ENCODE results near the gene GTPBP6.
"Not testable (repeated sequence)": the region's sequence is repeated elsewhere in the genome, so short reads cannot be mapped to it uniquely, and the experiment has no call there.

Gene GTPBP6

DNA sequence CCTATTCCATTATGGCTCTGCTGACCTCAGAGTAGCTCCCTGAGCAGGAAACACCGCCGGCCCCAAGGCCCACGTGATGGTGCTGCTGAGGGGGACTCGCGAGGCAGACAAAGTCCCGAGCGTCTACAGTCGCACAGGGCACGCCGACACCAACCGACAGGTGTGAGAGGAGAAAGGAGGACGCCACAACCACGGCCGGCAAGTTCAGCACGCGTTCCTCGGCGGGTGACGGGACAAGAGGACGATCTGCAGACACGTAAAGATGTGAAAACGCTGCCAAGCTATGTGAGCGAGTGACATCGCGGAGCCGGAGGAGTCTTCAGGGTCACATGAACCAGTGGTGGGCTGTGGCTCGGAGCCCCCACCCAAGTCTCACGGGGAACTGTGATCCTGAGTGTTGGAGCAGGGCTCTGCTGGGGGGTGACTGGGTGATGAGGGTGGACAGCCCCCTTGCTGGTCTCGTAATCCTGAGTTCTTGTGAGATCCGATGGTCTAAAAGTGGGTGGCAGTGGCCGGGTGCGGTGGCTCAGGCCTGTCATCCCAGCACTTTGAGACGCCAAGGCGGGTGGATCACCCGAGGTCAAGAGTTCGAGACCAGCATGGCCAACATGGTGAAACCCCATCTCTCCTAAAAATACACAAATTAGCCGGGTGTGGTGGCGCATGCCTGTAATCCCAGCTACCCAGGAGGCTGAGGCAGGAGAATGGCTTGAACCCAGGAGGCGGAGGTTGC, 34.2 kb upstream of the GTPBP6 start:
- no peak for DNase-seq
- in situ Hi-C loops (cut with MboI; ENCODE audit: low pct_unique_long_range_greater_than_20kb, low sequenced_read_pairs) = no loop called here

DNA sequence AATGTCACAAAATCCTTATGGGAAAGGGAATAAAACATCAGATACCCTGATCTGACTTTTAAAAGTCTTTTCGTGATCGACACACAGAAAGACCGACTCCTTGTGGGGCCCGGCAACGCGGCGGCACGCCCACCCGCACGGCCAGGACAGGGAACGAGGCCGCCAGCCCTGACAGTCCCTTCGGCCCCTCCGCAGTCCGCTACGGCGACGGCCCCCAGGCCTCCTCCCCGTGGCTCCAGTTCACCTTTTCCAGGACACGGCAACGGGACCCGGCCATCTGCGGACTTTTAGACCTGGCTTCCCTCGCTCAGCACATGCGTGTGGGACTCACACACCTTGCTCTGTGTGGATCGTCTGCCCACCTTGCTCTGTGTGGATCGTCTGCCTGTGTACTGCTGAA, 33.6 kb upstream of the GTPBP6 start:
- no peak for DNase-seq
- in situ Hi-C loops (cut with MboI; ENCODE audit: low pct_unique_long_range_greater_than_20kb, low sequenced_read_pairs) = no loop called here

DNA sequence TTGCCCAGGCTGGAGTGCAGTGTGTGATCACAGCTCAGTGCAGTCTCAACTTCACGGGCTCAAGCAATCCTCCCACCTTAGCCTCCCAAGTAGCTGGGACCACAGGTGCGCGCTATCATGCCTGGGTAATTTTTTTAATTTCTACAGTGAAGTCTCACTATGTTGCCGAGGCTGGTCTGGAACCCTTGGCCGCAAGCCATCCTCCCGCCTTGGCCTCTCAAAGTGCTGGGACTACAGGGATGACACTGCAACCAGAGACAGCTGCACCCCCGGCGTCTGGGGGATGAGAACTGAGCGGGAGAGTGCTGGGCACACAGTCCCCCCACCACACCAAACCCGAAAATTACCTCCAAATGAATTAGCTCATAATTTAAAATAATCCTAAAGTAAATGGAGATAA, 33.1 kb upstream of the GTPBP6 start:
- DNase-seq = no peak
- in situ Hi-C loops (cut with MboI; ENCODE audit: low pct_unique_long_range_greater_than_20kb, low sequenced_read_pairs) = no loop called here

DNA sequence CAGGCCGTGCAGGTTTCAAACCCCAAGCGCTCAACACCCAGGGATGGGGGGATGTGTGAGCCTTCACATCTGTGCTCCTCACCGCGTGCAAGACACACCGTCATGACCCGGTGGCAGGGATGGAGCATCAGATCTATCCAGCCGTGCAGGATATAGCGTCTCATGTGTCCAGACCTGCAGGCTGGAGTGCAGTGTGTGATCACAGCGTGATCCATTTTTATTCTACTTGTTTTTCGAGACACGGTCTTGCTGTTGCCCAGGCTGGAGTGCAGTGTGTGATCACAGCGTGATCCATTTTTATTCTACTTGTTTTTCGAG, 32.7 kb upstream of the GTPBP6 start:
- DNase-seq; in situ Hi-C loops (cut with MboI; ENCODE audit: low pct_unique_long_range_greater_than_20kb, low sequenced_read_pairs): not testable (repeated sequence)

DNA sequence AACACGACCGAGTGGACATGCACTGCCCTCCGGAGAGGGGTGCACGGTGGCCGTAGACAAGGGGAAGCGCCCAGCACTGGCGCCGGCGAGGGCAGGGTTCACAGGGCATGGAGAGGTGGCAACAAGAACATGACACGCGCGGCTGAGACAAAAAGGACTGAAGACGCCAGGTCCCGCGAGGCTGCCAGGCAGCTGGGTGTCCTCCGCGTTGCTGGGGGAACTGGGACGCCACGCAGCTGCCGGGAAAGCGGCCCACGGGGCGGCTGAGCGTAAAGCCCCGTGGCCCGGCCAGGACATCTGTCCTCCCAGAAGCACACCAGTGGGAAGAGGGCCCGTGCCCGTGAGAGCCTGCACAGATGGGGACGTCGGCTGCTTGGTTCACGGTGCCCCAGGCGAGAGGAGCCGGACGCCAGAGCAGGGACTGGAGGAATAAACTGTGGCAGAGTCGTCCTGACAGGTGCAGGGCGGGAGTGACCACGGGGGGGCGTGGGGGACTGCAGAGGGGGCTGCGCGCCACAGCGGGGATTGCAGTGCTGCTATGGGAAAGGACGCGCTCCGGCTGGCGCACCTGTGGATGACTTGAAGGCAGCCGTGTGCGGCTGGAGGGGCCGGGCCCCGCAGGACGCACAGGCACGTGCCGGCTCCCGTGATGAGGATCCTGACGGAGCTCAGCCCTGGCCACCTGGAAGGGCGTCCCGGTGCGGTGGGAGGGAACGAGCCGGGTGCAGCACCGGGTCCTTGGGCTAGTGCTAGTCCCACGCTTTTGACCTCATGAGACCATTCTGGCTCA, 32.1 kb upstream of the GTPBP6 start:
- in situ Hi-C loops (cut with MboI; ENCODE audit: low pct_unique_long_range_greater_than_20kb, low sequenced_read_pairs) = no loop called here
- no peak for DNase-seq

DNA sequence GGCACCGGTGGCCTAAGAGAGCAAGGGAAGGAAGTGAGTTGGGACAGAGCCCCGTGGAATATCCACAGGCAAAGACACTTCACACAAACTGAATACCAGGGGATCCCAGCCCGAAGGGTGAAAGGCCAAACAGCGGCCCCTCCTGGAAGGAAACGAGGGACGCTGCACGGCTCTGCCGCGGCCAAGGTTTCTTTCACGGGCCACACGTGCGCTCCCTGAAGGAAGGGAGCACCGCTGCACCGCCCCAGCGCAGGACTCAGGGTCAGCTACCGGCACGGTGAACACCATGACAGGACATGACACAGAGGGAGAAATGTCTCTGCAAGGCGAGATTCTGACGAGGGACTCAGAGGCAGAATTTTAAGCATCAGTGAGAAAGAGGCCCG, 31.5 kb upstream of the GTPBP6 start:
- in situ Hi-C loops (cut with MboI; ENCODE audit: low pct_unique_long_range_greater_than_20kb, low sequenced_read_pairs) = no loop called here
- DNase-seq = no peak

DNA sequence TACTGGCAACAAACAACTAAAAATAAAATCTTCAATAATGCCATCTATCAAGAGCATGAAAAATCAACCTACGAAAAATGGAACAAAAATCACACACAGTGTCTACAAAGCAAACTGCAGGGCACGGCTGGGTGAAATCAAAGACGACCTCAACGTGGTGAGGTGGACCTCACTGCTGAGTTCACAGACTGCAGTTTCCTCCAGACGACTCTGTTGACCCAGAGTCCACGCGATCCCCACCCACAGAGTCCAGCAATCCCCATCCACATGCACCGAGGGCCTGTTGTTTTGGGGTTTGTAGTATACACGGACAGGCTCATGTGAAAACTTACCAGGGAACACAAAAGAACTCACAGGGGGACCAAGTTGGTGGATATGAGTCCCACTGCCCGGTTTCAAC, 31.1 kb upstream of the GTPBP6 start:
- in situ Hi-C loops (cut with MboI; ENCODE audit: low pct_unique_long_range_greater_than_20kb, low sequenced_read_pairs) = no loop called here

DNA sequence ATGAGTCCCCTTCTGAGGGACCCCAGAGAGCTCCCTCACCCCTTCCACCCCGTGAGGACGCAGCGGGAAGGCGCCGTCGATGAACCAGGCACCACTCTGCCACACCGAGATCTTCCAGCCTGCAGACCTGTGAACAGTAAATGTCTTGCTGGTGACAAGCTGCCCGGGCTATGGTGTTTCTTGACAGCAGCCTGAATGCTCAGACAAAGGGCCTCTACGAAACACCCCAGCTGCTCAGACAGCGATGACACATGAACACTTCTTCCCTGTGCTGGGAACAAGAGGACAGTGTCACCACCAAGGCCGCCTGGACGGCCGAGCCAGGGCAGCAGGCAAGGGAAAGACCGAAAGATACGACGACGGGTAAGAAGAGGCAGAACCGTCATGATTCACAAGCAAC, 30.6 kb upstream of the GTPBP6 start:
- in situ Hi-C loops (cut with MboI; ENCODE audit: low pct_unique_long_range_greater_than_20kb, low sequenced_read_pairs) = no loop called here
- no peak for DNase-seq

More for the DNA sequence above, 31.1 kb upstream of the GTPBP6 start:
- DNase-seq = no peak

DNA sequence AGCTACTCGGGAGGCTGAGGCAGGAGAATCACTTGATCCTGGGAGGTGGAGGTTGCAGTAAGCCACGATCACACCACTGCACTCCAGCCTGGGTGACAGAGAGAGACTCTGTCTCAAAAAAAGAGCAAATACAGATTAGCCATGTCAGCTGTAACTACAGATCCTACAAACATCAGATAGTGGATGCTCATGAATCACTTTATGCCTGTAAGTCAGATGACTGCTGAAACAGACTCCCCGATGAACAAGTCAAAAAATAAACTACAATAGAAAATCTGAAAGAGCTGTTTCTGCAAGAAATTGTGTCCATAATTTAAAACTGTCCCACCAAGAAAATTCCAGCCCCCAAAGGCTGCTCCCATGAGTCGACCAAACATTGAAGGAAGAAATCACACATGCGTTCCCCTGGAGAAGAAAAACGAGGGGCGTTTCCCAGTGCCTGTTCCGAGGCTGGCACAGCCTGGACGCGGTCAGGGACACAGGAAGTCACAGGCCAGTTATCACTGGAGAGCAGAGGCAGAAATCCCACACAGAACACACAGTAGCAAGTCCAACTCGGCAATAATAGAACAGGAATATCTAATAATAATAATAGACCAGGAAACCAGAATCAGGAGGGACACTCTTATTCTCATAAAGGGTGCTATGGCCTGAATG, 30.0 kb upstream of the GTPBP6 start:
- DNase-seq = no peak
- in situ Hi-C loops (cut with MboI; ENCODE audit: low pct_unique_long_range_greater_than_20kb, low sequenced_read_pairs) = no loop called here

DNA sequence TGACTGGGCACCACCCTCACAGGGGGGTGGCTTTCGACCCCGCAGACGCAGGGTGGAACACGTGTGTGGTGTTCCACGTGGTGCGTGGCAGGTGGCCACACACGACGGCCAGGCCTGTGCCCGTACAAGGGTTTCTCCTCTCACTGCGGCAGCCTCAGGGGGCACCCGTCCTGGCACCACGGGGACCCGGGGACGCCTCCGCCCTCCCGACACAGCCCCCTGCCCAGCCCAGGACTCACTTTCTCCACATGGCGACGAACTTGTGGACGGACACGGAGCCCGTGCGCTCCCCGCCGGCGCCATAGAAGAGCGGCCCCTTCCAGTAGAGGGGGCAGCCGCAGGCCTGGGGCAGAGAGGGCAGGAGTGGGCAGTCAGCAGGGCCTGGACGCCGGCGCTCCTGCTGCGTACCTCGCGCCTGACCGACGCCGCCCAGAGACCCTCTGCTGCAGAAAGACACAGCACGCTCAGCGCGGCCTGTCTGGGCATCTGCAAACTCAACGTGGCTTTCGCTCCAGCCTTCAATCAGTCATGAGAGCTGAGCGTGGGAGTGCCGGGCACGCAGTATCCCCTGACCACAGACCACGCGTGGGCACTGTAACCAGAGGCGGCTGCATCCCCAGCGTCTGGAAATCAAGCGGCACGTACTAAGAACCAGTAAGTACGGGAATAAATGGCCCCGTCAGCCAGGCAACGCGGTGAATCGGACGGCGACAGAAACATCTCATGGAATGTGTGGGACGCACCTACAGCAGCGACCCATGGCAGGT, 28.9 kb upstream of the GTPBP6 start:
- in situ Hi-C loops (cut with MboI; ENCODE audit: low pct_unique_long_range_greater_than_20kb, low sequenced_read_pairs) = no loop called here
- no peak for DNase-seq

DNA sequence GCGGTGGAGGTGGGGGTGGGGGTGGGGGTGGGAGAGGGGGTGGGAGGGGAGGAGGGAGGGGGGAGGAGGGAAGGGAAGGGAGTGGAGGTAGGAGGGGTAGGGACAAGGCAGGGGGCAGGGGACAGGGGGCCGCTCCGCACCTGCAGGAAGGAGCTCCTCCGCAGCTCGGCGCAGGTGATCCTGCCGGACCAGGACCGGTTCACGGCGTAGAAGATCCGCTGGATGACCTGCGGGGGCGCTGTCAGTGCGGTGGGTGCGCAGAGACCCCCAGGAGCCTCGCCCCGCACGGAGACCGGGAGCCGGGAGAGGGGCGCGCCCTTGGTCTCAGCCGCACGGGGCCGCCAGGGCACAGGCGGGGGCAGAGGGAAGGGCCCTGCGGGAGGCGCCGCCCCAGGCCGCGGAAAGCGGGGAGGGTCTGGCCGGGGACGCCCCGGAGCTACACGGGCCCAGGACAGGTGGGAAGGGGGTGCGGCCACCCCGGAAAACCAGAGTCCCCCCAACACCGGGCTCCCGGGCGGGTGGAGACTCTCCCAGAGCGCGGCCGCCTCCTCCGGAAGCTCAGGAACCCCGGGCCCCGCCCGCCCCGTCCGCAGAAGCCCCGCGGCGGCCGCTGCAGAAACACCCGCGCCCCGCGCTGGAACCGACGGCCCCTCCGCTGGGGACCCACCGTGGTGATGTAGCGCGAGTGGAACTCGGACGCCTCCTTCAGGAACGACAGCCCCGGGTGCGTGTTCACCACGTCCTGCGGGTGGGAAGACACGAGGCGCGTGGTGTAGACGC, 27.6 kb upstream of the GTPBP6 start:
- in situ Hi-C loops (cut with MboI; ENCODE audit: low pct_unique_long_range_greater_than_20kb, low sequenced_read_pairs) = no loop called here
- no peak for DNase-seq

DNA sequence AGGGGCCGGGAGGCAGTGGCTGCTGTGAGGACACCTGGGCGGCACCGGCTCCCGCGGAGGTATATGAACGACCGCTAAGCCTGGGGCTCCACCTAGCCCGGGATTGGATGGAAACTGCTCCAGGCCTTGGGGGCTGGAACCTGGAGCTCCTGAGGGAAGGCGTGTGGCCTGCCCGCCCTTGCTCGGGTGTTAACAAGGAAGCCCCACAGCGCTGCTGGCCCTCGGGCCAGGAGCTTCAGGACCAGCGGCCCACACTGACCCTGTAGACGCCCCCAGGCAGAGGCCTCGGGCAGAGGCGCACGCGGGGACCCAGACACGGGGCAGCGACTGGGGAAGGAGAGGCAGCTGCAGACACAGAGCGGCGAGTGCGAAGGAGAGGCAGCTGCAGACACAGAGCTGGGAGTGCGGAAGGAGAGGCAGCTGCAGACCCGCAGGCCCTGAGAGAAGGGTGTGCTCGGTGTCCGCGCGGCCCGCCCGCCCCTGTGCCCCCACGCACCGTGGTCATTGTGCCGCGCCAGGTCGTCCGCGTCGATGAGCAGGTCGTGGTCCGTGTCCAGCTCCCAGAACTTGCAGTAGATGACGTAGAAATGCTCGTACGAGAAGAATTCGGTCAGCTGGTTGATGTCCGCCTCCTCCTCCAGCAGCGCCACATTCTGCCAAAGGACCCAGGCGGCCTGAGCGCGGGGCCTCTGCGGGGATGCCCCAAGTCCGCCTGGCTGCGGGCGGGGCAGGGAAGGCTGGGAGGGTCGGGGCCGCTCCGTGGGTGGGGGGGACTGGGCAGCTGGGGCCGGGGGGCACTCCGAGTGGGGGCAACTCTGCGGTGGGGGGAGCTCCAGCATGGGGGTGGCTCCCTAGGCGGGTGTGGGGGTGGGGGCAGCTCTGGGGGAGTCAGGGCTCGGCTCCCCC, 26.7 kb upstream of the GTPBP6 start:
- in situ Hi-C loops (cut with MboI; ENCODE audit: low pct_unique_long_range_greater_than_20kb, low sequenced_read_pairs) = no loop called here
- DNase-seq = no peak

DNA sequence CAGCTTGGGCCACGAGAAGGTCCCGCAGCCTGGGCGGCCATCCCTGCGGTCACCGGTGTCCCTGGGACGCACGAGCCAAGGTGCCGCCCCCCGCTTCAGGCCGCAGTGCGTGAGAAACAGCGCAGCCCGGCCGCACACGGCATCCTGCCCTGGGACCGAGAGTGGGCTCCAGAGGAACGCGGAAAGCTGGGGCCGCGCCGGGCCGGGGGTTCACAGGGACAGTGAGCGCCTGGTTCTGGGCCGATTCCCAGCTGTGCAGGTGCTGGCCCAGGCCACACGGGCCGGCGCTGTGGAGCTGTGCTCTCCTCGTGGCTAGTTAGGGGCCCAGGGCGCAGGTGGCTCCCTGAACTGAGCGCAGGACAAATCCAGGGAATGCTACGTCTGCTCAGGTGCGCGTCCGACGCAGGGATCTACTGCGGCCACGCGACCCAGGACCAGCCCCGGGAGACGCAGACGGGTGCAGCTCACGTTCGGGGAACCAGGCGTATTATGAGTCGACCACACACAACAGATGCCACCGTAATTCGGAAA, 25.8 kb upstream of the GTPBP6 start:
- in situ Hi-C loops (cut with MboI; ENCODE audit: low pct_unique_long_range_greater_than_20kb, low sequenced_read_pairs) = no loop called here
- no peak for DNase-seq

DNA sequence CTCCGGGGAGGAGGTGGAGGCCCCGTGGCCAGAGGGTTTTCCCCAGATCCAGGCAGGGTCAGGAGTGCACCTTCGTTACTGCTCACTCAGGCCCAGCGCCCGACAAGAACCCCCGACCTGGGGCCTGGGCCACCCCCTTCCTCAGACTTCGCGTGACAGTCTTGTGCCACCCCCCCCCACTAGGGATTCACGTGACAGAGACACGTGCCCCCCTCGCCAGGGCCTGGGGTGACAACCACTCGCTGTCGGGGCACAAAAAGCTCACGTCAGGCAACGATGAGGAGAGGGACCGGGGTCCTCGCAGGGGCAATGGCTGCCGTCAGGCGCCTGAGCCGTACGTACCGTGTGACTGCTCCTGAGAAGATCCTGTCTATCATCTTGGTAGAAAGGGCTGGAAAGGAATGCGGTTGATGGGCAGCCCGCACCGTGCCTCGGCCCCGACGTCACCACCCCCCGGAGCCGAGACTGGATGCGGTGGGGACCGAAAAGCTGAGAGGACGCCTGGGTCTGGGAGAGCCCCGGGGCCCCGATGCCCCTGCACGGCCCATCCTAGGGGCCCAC, 23.0 kb upstream of the GTPBP6 start:
- in situ Hi-C loops (cut with MboI; ENCODE audit: low pct_unique_long_range_greater_than_20kb, low sequenced_read_pairs) = no loop called here
- no peak for DNase-seq

DNA sequence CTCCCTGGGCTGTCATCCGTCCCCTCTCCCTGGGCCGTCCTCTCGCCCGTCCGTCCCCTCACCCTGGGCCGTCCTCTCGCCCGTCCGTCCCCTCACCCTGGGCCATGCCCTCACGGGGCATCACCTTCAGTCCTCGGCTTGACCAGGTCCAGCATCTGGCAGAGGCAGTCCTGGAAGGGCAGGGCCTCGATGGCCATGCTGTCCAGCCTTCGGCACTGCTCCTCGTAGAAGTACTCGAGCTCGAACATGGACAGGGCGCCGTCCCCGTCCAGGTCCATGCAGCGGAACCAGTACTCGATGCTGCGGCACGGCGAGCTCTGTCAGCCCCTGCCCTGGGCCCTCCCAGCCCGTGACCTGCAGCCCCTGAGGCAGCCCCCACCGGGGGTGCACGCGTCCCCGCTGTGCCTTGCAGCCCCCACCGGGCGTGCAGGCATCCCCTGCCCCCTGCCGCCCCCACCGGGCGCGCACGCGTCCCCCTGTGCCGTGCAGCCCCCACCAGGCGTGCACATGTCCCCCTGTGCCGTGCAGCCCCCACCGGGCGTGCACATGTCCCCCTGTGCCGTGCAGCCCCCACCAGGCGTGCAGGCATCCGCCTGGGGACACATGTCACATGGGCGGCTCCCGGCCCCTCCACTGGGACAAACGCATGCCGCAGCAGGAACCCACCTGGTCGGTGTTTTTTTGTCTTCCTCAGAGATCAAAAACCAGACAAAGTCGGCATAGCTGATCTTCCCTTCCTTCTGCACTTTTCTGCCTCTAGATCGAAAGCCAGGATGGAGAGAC, 22.2 kb upstream of the GTPBP6 start:
- in situ Hi-C loops (cut with MboI; ENCODE audit: low pct_unique_long_range_greater_than_20kb, low sequenced_read_pairs) = no loop called here
- no peak for DNase-seq

DNA sequence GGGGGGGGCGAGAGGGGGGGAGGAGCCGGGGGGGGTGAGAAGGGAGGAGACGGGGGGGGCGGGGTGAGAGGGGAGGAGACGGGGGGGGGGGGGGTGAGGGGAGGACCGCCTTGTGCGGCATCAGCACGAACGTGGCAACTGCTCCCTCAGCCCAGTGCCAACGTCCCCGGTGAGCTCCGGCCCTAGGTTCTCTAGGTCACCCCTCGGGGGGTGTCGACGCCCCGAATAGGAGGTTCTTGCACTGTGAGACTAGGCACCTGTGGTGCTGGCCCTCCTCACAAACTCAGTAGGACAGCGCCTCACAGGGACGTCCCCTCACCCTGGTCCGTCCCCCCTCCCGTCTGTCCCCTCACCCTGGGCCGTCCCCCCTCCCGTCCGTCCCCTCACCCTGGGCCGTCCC, 21.5 kb upstream of the GTPBP6 start:
- in situ Hi-C loops (cut with MboI; ENCODE audit: low pct_unique_long_range_greater_than_20kb, low sequenced_read_pairs) = no loop called here
- DNase-seq = no peak

DNA sequence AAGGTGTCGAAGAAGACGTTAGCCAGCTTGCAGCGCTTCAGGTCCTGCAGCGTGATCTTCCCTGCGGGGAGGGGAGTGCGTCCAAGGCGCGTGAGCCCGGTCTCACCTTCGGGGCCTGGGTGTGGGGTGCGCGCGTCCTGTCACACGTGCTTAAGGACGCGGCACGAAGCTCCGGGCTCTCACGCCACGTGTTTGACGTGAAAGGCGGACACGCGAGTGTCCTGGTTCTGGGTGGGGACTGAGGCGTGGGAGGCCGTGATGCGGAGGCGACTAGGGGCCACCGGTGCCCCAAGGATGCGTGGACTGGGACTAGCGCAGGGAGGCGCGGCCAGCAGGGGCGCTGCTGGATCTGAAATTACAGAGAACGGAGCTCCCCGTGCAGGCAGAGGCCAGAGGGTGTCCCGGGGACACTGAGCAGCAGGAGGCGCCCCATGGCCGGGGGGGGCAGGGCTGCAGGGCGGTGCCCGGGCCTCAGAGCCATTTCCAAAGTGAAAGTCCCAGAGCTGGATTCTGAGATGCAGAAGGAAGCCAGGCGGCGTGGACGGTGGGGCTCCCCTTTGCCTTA, 20.3 kb upstream of the GTPBP6 start:
- in situ Hi-C loops (cut with MboI; ENCODE audit: low pct_unique_long_range_greater_than_20kb, low sequenced_read_pairs) = no loop called here
- no peak for DNase-seq

Measured in KBM-7 (cell line).